Peyer's patch (tissue), 4 donors: Measurements from ENCODE around the gene NOL8.

Experiments used
- CTCF ChIP-seq, 6 experiments: fragments of 450-650 bp in 4 of 6; fragments of 200-600 bp in 2 of 6; sonication (generic) in 1 of 6; IDR thresholded peaks; one replicate each; pipeline ENCODE4 v1.5.1; 2017 to 2019; ENCODE audit warnings: antibody characterized with exemption in 6 of 6, mild to moderate bottlenecking in 3 of 6, moderate library complexity in 1 of 6
- POLR2A ChIP-seq, 2 donors: fragments of 450-650 bp; IDR thresholded peaks; one replicate each; pipeline ENCODE4 v1.5.1; 2017; ENCODE audit warnings: antibody characterized with exemption in 2 of 2, mild to moderate bottlenecking in 2 of 2, moderate library complexity in 2 of 2

GRCh38 chr9:92312887-92313623 is 12.1 kb downstream of the NOL8 start:
- TF ChIP-seq CTCF (IDR thresholded peaks at IDR 0.05): no peak
- TF ChIP-seq POLR2A (IDR thresholded peaks at IDR 0.05): no peak
